ENCODE measurements around the gene ROBO2.

The ROBO2 gene

GRCh38 chr3:77041811-77042210 lies 1.9 kb downstream of the ROBO2 start:
- no peaks in the 10 kb centered on the region for H3K36me3 ChIP-seq (ENCODE audit: control insufficient read depth, insufficient read depth, low read length)
- H3K4me2 ChIP-seq (ENCODE audit: low read length): no peak overlapping the region
- H3K9ac ChIP-seq: no peak overlapping the region
- no peaks in the 10 kb centered on the region for H3K79me2 ChIP-seq
- no peaks in the 10 kb centered on the region for H3K27me3 ChIP-seq (ENCODE audit: control insufficient read depth, insufficient read depth, low read length)
- no peaks in the 10 kb centered on the region for H3K9me3 ChIP-seq (ENCODE audit: control insufficient read depth, low read length)
- H3K4me1 ChIP-seq: no peaks in the 10 kb centered on the region
- no peak overlapping the region for H2AFZ ChIP-seq
- H3K4me3 ChIP-seq (ENCODE audit: low read depth, low read length): no peak overlapping the region
- H3K27ac ChIP-seq: no peak overlapping the region
- TF ChIP-seq, protein P1, sequence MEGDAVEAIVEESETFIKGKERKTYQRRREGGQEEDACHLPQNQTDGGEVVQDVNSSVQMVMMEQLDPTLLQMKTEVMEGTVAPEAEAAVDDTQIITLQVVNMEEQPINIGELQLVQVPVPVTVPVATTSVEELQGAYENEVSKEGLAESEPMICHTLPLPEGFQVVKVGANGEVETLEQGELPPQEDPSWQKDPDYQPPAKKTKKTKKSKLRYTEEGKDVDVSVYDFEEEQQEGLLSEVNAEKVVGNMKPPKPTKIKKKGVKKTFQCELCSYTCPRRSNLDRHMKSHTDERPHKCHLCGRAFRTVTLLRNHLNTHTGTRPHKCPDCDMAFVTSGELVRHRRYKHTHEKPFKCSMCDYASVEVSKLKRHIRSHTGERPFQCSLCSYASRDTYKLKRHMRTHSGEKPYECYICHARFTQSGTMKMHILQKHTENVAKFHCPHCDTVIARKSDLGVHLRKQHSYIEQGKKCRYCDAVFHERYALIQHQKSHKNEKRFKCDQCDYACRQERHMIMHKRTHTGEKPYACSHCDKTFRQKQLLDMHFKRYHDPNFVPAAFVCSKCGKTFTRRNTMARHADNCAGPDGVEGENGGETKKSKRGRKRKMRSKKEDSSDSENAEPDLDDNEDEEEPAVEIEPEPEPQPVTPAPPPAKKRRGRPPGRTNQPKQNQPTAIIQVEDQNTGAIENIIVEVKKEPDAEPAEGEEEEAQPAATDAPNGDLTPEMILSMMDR (IDR thresholded peaks at IDR 0.05): no peak

DNA sequence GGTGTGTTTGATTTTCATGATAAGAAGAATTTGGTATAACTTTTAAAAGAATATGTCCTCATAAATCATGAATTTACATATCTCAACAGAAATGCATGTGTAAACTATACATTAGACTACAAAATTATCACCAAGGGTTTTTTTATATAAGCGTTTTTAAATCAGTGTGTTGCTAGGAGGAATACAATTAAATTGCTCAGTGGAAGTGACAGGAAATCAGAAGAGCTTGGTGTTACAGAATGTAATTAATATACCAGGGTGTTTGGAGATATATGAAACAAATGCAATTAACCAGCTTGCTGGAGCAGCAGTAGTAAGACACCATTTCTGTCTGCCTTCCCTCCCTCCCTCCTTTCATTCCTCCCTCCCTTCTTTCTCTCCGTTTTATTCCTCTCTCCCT lies 2.4 kb downstream of the ROBO2 start:
- no peaks in the 10 kb centered on the region for H3K9me3 ChIP-seq (ENCODE audit: control insufficient read depth, low read length)
- no peaks in the 10 kb centered on the region for H3K79me2 ChIP-seq
- no peak overlapping the region for H3K27ac ChIP-seq
- H3K4me3 ChIP-seq (ENCODE audit: low read depth, low read length): no peak overlapping the region
- no peaks in the 10 kb centered on the region for H3K36me3 ChIP-seq (ENCODE audit: control insufficient read depth, insufficient read depth, low read length)
- no peak overlapping the region for H3K4me2 ChIP-seq (ENCODE audit: low read length)
- no peaks in the 10 kb centered on the region for H3K27me3 ChIP-seq (ENCODE audit: control insufficient read depth, insufficient read depth, low read length)
- no peak overlapping the region for H3K9ac ChIP-seq
- H3K4me1 ChIP-seq: no peaks in the 10 kb centered on the region
- TF ChIP-seq, protein P1 (IDR thresholded peaks at IDR 0.05): no peak
- H2AFZ ChIP-seq: no peak overlapping the region

DNA sequence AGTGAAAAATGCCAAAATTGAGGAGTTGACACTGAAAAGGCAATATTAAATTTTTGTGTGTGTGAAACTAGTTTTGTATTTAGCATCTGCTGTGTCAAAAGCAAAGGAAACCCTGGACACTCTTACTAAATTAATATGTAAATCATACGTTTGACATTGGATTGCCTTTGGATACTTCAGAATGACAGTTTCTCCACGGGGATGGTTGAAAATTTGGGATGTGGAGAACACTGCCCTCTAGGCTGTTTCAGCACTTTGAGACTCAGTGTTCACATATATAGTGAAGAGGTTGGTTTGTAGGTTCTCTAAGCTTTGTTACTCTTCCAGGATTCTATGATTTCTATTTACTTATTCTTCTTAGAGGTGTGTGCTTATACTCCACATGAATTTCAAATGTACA lies 3.0 kb downstream of the ROBO2 start:
- TF ChIP-seq, protein P1 (IDR thresholded peaks at IDR 0.05): no peak
- H3K36me3 ChIP-seq (ENCODE audit: control insufficient read depth, insufficient read depth, low read length): no peaks in the 10 kb centered on the region
- no peaks in the 10 kb centered on the region for H3K27me3 ChIP-seq (ENCODE audit: control insufficient read depth, insufficient read depth, low read length)
- no peak overlapping the region for H3K9ac ChIP-seq
- H2AFZ ChIP-seq: no peak overlapping the region
- no peaks in the 10 kb centered on the region for H3K79me2 ChIP-seq
- H3K4me1 ChIP-seq: no peaks in the 10 kb centered on the region
- no peak overlapping the region for H3K4me3 ChIP-seq (ENCODE audit: low read depth, low read length)
- no peaks in the 10 kb centered on the region for H3K9me3 ChIP-seq (ENCODE audit: control insufficient read depth, low read length)
- H3K27ac ChIP-seq: no peak overlapping the region
- no peak overlapping the region for H3K4me2 ChIP-seq (ENCODE audit: low read length)

DNA sequence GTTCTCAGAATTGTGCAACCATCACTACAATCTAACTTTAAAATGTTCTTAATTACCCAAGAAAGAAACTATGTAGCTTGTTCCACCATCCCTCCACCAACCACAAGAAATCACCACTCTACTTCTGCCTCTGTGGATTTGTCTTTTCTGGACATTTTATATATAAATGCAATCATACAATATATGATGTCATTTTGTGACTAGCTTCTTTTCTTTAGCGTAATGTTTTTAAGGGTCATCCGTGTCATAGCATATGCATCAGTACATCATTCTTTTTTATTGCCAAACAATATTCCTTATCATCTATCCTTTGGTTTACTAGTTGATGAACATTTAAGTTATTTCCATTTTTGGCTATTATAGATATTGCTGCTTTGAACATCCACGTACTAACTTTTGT lies 5.8 kb downstream of the ROBO2 start:
- no peaks in the 10 kb centered on the region for H3K27me3 ChIP-seq (ENCODE audit: control insufficient read depth, insufficient read depth, low read length)
- H2AFZ ChIP-seq: no peak overlapping the region
- H3K9ac ChIP-seq: no peak overlapping the region
- no peaks in the 10 kb centered on the region for H3K4me1 ChIP-seq
- TF ChIP-seq, protein P1 (IDR thresholded peaks at IDR 0.05): no peak
- H3K36me3 ChIP-seq (ENCODE audit: control insufficient read depth, insufficient read depth, low read length): no peaks in the 10 kb centered on the region
- no peak overlapping the region for H3K4me2 ChIP-seq (ENCODE audit: low read length)
- H3K9me3 ChIP-seq (ENCODE audit: control insufficient read depth, low read length): no peaks in the 10 kb centered on the region
- H3K4me3 ChIP-seq (ENCODE audit: low read depth, low read length): no peak overlapping the region
- H3K79me2 ChIP-seq: no peaks in the 10 kb centered on the region
- H3K27ac ChIP-seq: no peak overlapping the region

DNA sequence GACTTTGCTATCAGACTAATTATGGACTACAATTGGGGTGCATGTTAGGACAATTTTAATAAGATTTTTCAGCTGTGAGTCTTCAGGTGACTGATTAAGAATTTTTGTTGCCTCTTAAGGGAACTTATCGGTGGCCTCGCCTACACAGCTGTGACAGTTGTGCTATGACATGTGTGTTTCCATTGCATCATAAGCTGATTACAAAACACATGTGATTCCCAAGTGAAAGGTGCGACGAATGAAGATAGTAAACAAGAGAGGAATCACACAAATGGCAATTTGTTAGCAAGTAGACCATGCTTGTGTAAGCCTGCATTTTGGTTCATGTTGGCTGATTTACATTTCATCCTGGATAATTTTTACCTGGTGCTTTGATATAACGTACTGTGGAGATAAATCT lies 8.3 kb downstream of the ROBO2 start:
- no peak overlapping the region for H3K9ac ChIP-seq
- no peak overlapping the region for H3K4me3 ChIP-seq (ENCODE audit: low read depth, low read length)
- no peak overlapping the region for H3K27ac ChIP-seq
- no peak overlapping the region for H3K4me2 ChIP-seq (ENCODE audit: low read length)
- no peak overlapping the region for H2AFZ ChIP-seq
- no peaks in the 10 kb centered on the region for H3K27me3 ChIP-seq (ENCODE audit: control insufficient read depth, insufficient read depth, low read length)
- TF ChIP-seq, protein P1 (IDR thresholded peaks at IDR 0.05): no peak
- H3K36me3 ChIP-seq (ENCODE audit: control insufficient read depth, insufficient read depth, low read length): no peaks in the 10 kb centered on the region
- no peaks in the 10 kb centered on the region for H3K9me3 ChIP-seq (ENCODE audit: control insufficient read depth, low read length)
- no peaks in the 10 kb centered on the region for H3K4me1 ChIP-seq
- no peaks in the 10 kb centered on the region for H3K79me2 ChIP-seq
